CD4-positive, CD25-positive, alpha-beta regulatory T cell (primary cell): ENCODE data around the gene IRF4. TPM values are rescaled to one million over a fixed set of nuclear protein-coding genes. Genes with fewer than 3 reads are reported as not detected.
A peak's percentile ranks its signal among the peaks of the same experiment; 100 is the strongest.

Experiments
- ATAC-seq, 2 donors: fragments of 150-1000 bp; cut with Tn5 transposase; one replicate each; pipeline ENCODE4 v1.10.0; 2021; ENCODE audit warnings: low read depth in 2 of 2, moderate number of reproducible peaks in 2 of 2, moderate library complexity in 1 of 2
- DNase-seq, 3 donors: peaks; one replicate each; pipeline versions ENCODE4 v3.0.0 to v3.0.0-alpha.2; 2012 to 2022; ENCODE audit warnings: mixed read lengths in 1 of 3
- H3K27ac ChIP-seq: one replicate; pipeline ENCODE4 v1.7.0; 2013; ENCODE audit warnings: mild to moderate bottlenecking, low read length; ENCODE audit not compliant: insufficient read depth, poor library complexity, severe bottlenecking
- H3K27me3 ChIP-seq: one replicate; pipeline ENCODE4 v1.7.0; 2013; ENCODE audit warnings: low read length; ENCODE audit not compliant: control insufficient read depth, insufficient read depth
- H3K36me3 ChIP-seq: one replicate; pipeline ENCODE4 v1.7.0; 2013; ENCODE audit warnings: mild to moderate bottlenecking, low read length, moderate library complexity; ENCODE audit not compliant: control insufficient read depth, insufficient read depth
- H3K4me1 ChIP-seq: 2 replicates; pipeline ENCODE4 v1.7.0; 2013; ENCODE audit warnings: mild to moderate bottlenecking, low read length; ENCODE audit not compliant: insufficient read depth, control insufficient read depth, poor library complexity, severe bottlenecking
- H3K4me3 ChIP-seq: one replicate; pipeline ENCODE4 v1.7.0; 2013; ENCODE audit warnings: low read depth, mild to moderate bottlenecking, low read length, moderate library complexity
- H3K9me3 ChIP-seq, 2 experiments: 1 replicate in 1 of 2; 2 replicates in 1 of 2; pipeline ENCODE4 v1.7.0; 2013; ENCODE audit warnings: low read length in 2 of 2, mild to moderate bottlenecking in 1 of 2, moderate library complexity in 1 of 2; ENCODE audit not compliant: control insufficient read depth in 2 of 2
- H3K27ac Mint-ChIP-seq, 3 donors: one replicate each; pipeline ENCODE4 v1.8.0; 2020 to 2022; ENCODE audit warnings: mild to moderate bottlenecking in 3 of 3, mixed read lengths in 3 of 3, moderate library complexity in 2 of 3
- H3K27me3 Mint-ChIP-seq: one replicate; pipeline ENCODE4 v1.8.0; 2022; ENCODE audit warnings: mild to moderate bottlenecking, mixed read lengths
- H3K36me3 Mint-ChIP-seq: one replicate; pipeline ENCODE4 v1.8.0; 2020; ENCODE audit warnings: mixed read lengths
- H3K4me1 Mint-ChIP-seq, 4 donors: one replicate each; pipeline ENCODE4 v1.8.0; 2020 to 2022; ENCODE audit warnings: mixed read lengths in 4 of 4, mild to moderate bottlenecking in 1 of 4
- H3K4me3 Mint-ChIP-seq, 4 donors: one replicate each; pipeline ENCODE4 v1.8.0; 2020 to 2022; ENCODE audit warnings: mild to moderate bottlenecking in 4 of 4, mixed read lengths in 4 of 4, moderate library complexity in 3 of 4
- H3K9me3 Mint-ChIP-seq, 7 donors: one replicate each; pipeline ENCODE4 v1.8.0; 2020 to 2022; ENCODE audit warnings: mixed read lengths in 7 of 7, mild to moderate bottlenecking in 3 of 7, moderate library complexity in 2 of 7
- polyA plus RNA-seq, 4 donors: library from polyadenylated mRNA; unstranded; fragments of 300-500 nt; fragmentation: Illumina TruSeq; gene quantifications; one replicate each; pipeline ENCODE4 v1.2.3, GENCODE V29; 2021
- total RNA-seq: library from RNA; stranded (reverse); gene quantifications from one replicate; pipeline ENCODE4 v1.2.3, GENCODE V29; 2022

The IRF4 gene
- total and polyA plus RNA-seq, 5 donors from 2014 or later, result 9.0 to 71.3 (median 12.2) TPM

- peaks cover 20% of the 10 kb centered on the region for H3K4me1 ChIP-seq
- H3K27ac Mint-ChIP-seq, result no peak overlapping the region
- H3K4me1 Mint-ChIP-seq, result peaks cover 5 to 32% (median 24%) of the 10 kb centered on the region in 4 donors
- peaks cover 8% of the 10 kb centered on the region for H3K27me3 Mint-ChIP-seq
- H3K4me3 Mint-ChIP-seq, result no peak overlapping the region
- DNase-seq, result no peak
- no peaks in the 10 kb centered on the region for H3K36me3 ChIP-seq
- no peak overlapping the region for H3K4me3 ChIP-seq
- H3K36me3 Mint-ChIP-seq, result no peaks in the 10 kb centered on the region
- no peaks in the 10 kb centered on the region for H3K9me3 ChIP-seq
- H3K27me3 ChIP-seq, result no peaks in the 10 kb centered on the region
- peaks cover 0 to 1% (median 0%) of the 10 kb centered on the region in 7 donors for H3K9me3 Mint-ChIP-seq
- no peak for ATAC-seq
- H3K27ac ChIP-seq, result no peak overlapping the region
Measured at GRCh38 chr6:451336-451735, 59.8 kb downstream of the IRF4 start.

- Mint-ChIP-seq H3K4me3 (no peak overlapping the region), H3K36me3 (no peaks in the 10 kb centered on the region), H3K27ac (peak overlapping the region in 1 of 3 donors; percentile 56), H3K4me1 (peaks cover 2 to 27% (median 20%) of the 10 kb centered on the region in 4 donors), H3K9me3 (peaks cover 0 to 1% (median 0%) of the 10 kb centered on the region in 7 donors), H3K27me3 (peaks cover 8% of the 10 kb centered on the region)
- Histone ChIP-seq H3K4me1 (peaks cover 15% of the 10 kb centered on the region), H3K27ac (no peak overlapping the region), H3K27me3 (no peaks in the 10 kb centered on the region), H3K9me3 (no peaks in the 10 kb centered on the region), H3K36me3 (no peaks in the 10 kb centered on the region), H3K4me3 (no peak overlapping the region)
- no peak for ATAC-seq
- no peak for DNase-seq
Measured at GRCh38 chr6:451847-452246, 60.3 kb downstream of the IRF4 start.

- Histone ChIP-seq H3K27me3 (no peaks in the 10 kb centered on the region), H3K4me3 (no peak overlapping the region), H3K36me3 (no peaks in the 10 kb centered on the region), H3K4me1 (peaks cover 9% of the 10 kb centered on the region), H3K9me3 (no peaks in the 10 kb centered on the region), H3K27ac (no peak overlapping the region)
- H3K9me3 Mint-ChIP-seq, result peaks cover 0 to 2% (median 0%) of the 10 kb centered on the region in 7 donors
- H3K36me3 Mint-ChIP-seq, result no peaks in the 10 kb centered on the region
- no peak overlapping the region for H3K27ac Mint-ChIP-seq
- ATAC-seq, result no peak
- peaks cover 8% of the 10 kb centered on the region for H3K27me3 Mint-ChIP-seq
- no peak for DNase-seq
- H3K4me1 Mint-ChIP-seq, result peaks cover 0 to 24% (median 16%) of the 10 kb centered on the region in 4 donors
- H3K4me3 Mint-ChIP-seq, result no peak overlapping the region
Measured at GRCh38 chr6:452301-453067, 60.9 kb downstream of the IRF4 start.

- H3K4me1 Mint-ChIP-seq, result peaks cover 0 to 17% (median 12%) of the 10 kb centered on the region in 4 donors
- no peaks in the 10 kb centered on the region for H3K36me3 Mint-ChIP-seq
- H3K27ac ChIP-seq, result no peak overlapping the region
- ATAC-seq (no peak), DNase-seq (no peak)
- no peaks in the 10 kb centered on the region for H3K27me3 ChIP-seq
- H3K9me3 Mint-ChIP-seq, result peaks cover 0 to 3% (median under 1%) of the 10 kb centered on the region in 7 donors
- H3K9me3 ChIP-seq, result no peaks in the 10 kb centered on the region
- no peak overlapping the region for H3K4me3 ChIP-seq
- H3K4me1 ChIP-seq, result peaks cover 2% of the 10 kb centered on the region
- no peaks in the 10 kb centered on the region for H3K36me3 ChIP-seq
- H3K27ac Mint-ChIP-seq, result no peak overlapping the region
- peaks cover 8% of the 10 kb centered on the region for H3K27me3 Mint-ChIP-seq
- no peak overlapping the region for H3K4me3 Mint-ChIP-seq
Measured at GRCh38 chr6:453152-453551, 61.6 kb downstream of the IRF4 start.

- Mint-ChIP-seq H3K36me3 (no peaks in the 10 kb centered on the region), H3K9me3 (peaks cover 0 to 6% (median 2%) of the 10 kb centered on the region in 7 donors), H3K4me3 (no peak overlapping the region), H3K4me1 (peaks cover 0 to 11% (median 5%) of the 10 kb centered on the region in 4 donors), H3K27me3 (peaks cover 8% of the 10 kb centered on the region), H3K27ac (peak overlapping the region in 1 of 3 donors; percentile 48)
- Histone ChIP-seq H3K36me3 (no peaks in the 10 kb centered on the region), H3K27ac (no peak overlapping the region), H3K9me3 (no peaks in the 10 kb centered on the region), H3K4me3 (no peak overlapping the region), H3K4me1 (no peaks in the 10 kb centered on the region), H3K27me3 (no peaks in the 10 kb centered on the region)
- DNase-seq, result no peak
- no peak for ATAC-seq
Measured at GRCh38 chr6:454148-454991, 62.8 kb downstream of the IRF4 start.

GRCh38 chr6:455006-455585 lies 63.5 kb downstream of the IRF4 start:
- DNase-seq (peak in 1 of 3 donors; percentile 50), ATAC-seq (peak; percentile 71 to 80)
- Histone ChIP-seq H3K9me3 (no peaks in the 10 kb centered on the region), H3K27me3 (no peaks in the 10 kb centered on the region), H3K27ac (no peak overlapping the region), H3K36me3 (no peaks in the 10 kb centered on the region), H3K4me1 (no peaks in the 10 kb centered on the region), H3K4me3 (no peak overlapping the region)
- H3K4me1 Mint-ChIP-seq, result peaks cover 0 to 11% (median 5%) of the 10 kb centered on the region in 4 donors
- peaks cover 8% of the 10 kb centered on the region for H3K27me3 Mint-ChIP-seq
- peak overlapping the region in 2 of 3 donors; percentile 48 to 64 for H3K27ac Mint-ChIP-seq
- no peaks in the 10 kb centered on the region for H3K36me3 Mint-ChIP-seq
- no peak overlapping the region for H3K4me3 Mint-ChIP-seq
- H3K9me3 Mint-ChIP-seq, result peaks cover 0 to 6% (median 2%) of the 10 kb centered on the region in 7 donors

- ATAC-seq, result no peak
- no peak for DNase-seq
- Histone ChIP-seq H3K27ac (no peak overlapping the region), H3K9me3 (no peaks in the 10 kb centered on the region), H3K36me3 (no peaks in the 10 kb centered on the region), H3K27me3 (no peaks in the 10 kb centered on the region), H3K4me1 (no peaks in the 10 kb centered on the region), H3K4me3 (no peak overlapping the region)
- H3K36me3 Mint-ChIP-seq, result no peaks in the 10 kb centered on the region
- H3K27me3 Mint-ChIP-seq, result peaks cover 8% of the 10 kb centered on the region
- H3K9me3 Mint-ChIP-seq, result peaks cover 0 to 6% (median 2%) of the 10 kb centered on the region in 7 donors
- H3K4me1 Mint-ChIP-seq, result peaks cover 0 to 11% (median 5%) of the 10 kb centered on the region in 4 donors
- no peak overlapping the region for H3K27ac Mint-ChIP-seq
- no peak overlapping the region for H3K4me3 Mint-ChIP-seq
Measured at GRCh38 chr6:455835-456234, 64.3 kb downstream of the IRF4 start.
